C4-2B (cell line): Measurements from ENCODE around the gene FAM83B.
"Not testable (repeated sequence)": the region's sequence is repeated elsewhere in the genome, so short reads cannot be mapped to it uniquely, and the experiment has no call there.

Experiments used
- H3K27ac ChIP-seq: fragments of 450-650 bp; 2 replicates; pipeline ENCODE4 v1.5.1; 2017
- CTCF ChIP-seq: fragments of 450-650 bp; conservative IDR thresholded peaks from 2 replicates; pipeline ENCODE4 v1.5.1; 2017; ENCODE audit warnings: mild to moderate bottlenecking
- ZFX ChIP-seq: fragments of 450-650 bp; IDR thresholded peaks from 2 replicates; pipeline ENCODE4 v1.6.1; 2017

The FAM83B gene

DNA sequence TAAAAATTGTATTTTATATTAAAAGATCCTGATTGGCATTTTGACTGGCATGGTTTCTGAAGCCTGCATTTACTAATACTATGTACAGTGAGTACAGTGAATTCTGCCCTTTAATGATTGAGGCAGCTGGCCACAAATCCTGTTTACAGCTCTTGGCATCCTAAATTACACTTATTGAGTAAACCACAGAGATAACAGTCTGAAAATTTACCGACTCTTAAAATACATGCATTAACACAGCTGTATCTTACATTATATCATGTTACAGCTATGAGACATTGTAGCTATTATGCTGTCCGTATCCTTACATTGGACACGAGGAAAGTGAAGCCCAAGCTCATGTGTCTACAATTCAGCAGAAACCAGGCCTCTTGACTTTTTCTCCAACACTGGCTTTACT lies 90.8 kb downstream of the FAM83B start:
- no peak overlapping the region for H3K27ac ChIP-seq
- TF ChIP-seq ZFX (no peak), CTCF (no peak)

GRCh38 chr6:54957698-54958097 lies 111.1 kb downstream of the FAM83B start:
- H3K27ac ChIP-seq, result no peak overlapping the region
- no peak for TF ChIP-seq ZFX
- TF ChIP-seq CTCF, result no peak

DNA sequence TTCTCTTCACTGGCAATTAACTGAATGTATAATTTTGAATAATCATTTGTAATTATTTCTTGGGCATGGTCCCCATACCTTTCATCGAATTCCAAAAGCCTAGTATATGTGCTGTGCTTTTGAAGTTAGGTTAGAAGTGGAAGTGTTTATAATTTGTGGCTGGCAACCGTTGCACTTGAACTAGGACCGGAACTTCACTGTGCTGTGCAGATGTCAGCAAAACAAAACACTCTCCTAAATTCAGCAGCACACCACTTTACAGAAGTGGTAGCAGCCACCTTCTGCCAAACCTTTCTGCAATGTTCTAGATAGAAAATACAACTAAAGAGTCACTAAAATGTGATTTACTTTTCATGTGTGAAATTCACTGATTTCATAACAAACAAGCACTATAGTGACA lies 111.9 kb downstream of the FAM83B start:
- no peak for TF ChIP-seq CTCF
- no peak for TF ChIP-seq ZFX
- no peak overlapping the region for H3K27ac ChIP-seq

GRCh38 chr6:54959820-54960219 lies 113.2 kb downstream of the FAM83B start:
- TF ChIP-seq CTCF (no peak), ZFX (no peak)
- H3K27ac ChIP-seq, result no peak overlapping the region

DNA sequence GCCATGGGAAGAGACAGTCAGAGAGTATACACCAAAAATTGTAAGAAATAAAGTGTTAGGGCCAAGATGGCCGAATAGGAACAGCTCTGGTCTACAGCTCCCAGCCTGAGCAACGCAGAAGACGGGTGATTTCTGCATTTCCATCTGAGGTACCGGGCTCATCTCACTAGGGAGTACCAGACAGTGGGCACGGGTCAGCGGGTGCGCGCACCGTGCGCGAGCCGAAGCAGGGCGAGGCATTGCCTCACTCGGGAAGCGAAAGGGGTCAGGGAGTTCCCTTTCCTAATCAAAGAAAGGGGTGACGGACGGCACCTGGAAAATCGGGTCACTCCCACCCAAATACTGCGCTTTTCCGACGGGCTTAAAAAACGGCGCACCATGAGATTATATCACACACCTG lies 114.8 kb downstream of the FAM83B start:
- not testable (repeated sequence) for H3K27ac ChIP-seq

DNA sequence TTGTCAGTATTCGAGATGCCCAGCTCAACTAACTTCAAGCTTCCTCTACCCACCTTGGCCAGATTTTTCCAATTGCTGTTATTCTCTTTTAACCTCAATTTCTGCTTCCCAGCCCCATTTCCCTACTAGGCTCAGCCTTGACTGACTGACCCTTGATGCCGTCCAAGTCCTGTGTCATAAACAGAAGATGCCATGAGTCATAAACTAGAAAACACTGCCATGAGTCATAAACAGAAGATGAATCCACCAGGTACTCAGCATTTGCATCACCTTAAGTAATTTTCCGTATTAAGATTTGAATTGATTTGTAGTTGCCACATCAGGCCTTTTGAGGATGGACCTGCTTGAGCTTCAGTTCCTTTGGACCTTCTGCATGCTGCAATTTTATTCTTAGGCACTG lies 123.8 kb downstream of the FAM83B start:
- TF ChIP-seq CTCF (no peak), ZFX (no peak)
- no peak overlapping the region for H3K27ac ChIP-seq

DNA sequence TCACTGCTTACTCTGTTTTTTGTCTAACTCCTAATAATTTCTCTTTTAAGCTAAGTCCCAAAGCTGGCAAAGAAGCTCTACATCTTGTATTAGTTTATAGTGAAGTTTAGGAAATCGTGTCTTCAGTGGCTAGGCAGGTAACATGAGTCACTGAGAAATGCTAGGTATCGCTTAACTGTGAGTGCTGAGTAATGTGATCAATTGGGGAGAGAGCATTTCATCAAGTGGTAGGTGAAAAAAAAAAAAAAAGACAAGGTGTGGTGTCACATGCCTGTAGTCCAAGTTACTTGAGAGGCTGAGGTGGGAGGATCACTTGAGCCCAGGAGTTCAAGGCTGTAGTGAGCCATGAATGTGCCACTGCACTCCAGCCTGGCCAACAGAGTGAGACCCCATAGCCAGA lies 125.3 kb downstream of the FAM83B start:
- H3K27ac ChIP-seq, result no peak overlapping the region
- TF ChIP-seq CTCF (no peak), ZFX (no peak)

DNA sequence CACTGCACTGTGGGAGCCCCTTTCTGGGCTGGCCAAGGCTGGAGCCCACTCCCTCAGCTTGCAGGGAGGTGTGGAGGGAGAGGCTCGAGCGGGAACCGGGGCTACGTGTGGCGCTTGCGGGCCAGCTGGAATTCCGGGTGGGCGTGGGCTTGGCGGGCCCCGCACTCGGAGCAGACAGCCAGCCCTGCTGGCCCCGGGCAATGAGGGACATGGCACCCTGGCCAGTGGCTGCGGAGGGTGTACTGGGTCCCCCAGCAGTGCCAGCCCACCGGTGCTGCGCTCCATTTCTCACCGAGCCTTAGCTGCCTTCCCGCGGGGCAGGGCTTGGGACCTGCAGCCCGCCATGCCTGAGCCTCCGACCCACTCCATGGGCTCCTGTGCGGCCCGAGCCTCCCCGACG lies 132.6 kb downstream of the FAM83B start:
- H3K27ac ChIP-seq, result not testable (repeated sequence)
